Gastroesophageal sphincter (tissue), 4 donors: ENCODE data around the gene FAM163B. TPM values are rescaled to one million over a fixed set of nuclear protein-coding genes. Genes with fewer than 3 reads are reported as not detected.

Experiments
- ATAC-seq: fragments of 150-250 bp; one replicate; pipeline ENCODE4 v1.9.1; 2016; ENCODE audit warnings: mild to moderate bottlenecking, moderate library complexity
- H3K27ac ChIP-seq, 4 donors: fragments of 200-600 bp; sonication (generic) in 3 of 4; 1 replicate in 3 of 4; 2 replicates in 1 of 4; pipeline ENCODE4 v1.5.1; 2016 to 2019
- H3K27me3 ChIP-seq: fragments of 200-600 bp; sonication (generic); one replicate; pipeline ENCODE4 v1.5.1; 2019
- H3K36me3 ChIP-seq, 2 donors: fragments of 200-600 bp; sonication (generic); one replicate each; pipeline ENCODE4 v1.5.1; 2019; ENCODE audit warnings: control low read depth in 1 of 2
- H3K4me1 ChIP-seq, 3 donors: fragments of 200-600 bp; sonication (generic); 1 replicate in 2 of 3; 2 replicates in 1 of 3; pipeline ENCODE4 v1.5.1; 2016 to 2019; ENCODE audit warnings: control low read depth in 2 of 3
- H3K4me3 ChIP-seq, 2 donors: fragments of 200-600 bp; sonication (generic); one replicate each; pipeline ENCODE4 v1.5.1; 2019; ENCODE audit warnings: mild to moderate bottlenecking in 1 of 2, moderate library complexity in 1 of 2
- H3K9me3 ChIP-seq, 3 donors: fragments of 200-600 bp; sonication (generic); one replicate each; pipeline ENCODE4 v1.5.1; 2017 to 2019; ENCODE audit warnings: control low read depth in 2 of 3
- CTCF ChIP-seq, 4 experiments: fragments of 200-600 bp in 2 of 4; fragments of 450-650 bp in 2 of 4; sonication (generic) in 1 of 4; IDR thresholded peaks; one replicate each; pipeline ENCODE4 v1.5.1; 2017 to 2019; ENCODE audit warnings: antibody characterized with exemption in 4 of 4, mild to moderate bottlenecking in 2 of 4, moderate library complexity in 2 of 4
- EP300 ChIP-seq: sonication (generic); formaldehyde crosslinking; IDR thresholded peaks from one replicate; pipeline ENCODE4 v1.6.1; 2017; ENCODE audit warnings: antibody characterized with exemption, mild to moderate bottlenecking
- POLR2A ChIP-seq, 2 donors: fragments of 450-650 bp; IDR thresholded peaks; one replicate each; pipeline ENCODE4 v1.6.1; 2017; ENCODE audit warnings: antibody characterized with exemption in 2 of 2, mild to moderate bottlenecking in 2 of 2, moderate library complexity in 1 of 2
- POLR2AphosphoS5 ChIP-seq: sonication (generic); formaldehyde crosslinking; IDR thresholded peaks from one replicate; pipeline ENCODE4 v1.6.1; 2017; ENCODE audit warnings: antibody characterized with exemption
- WGBS, 2 donors: methylation state at CpG; one replicate each; pipeline ENCODE4 v1.1.5; 2018; ENCODE audit warnings: low coverage in 1 of 2; 5-methylcytosine and 5-hydroxymethylcytosine counted together
- total RNA-seq, 4 donors: library from RNA; depleted of rRNA; stranded (reverse); fragments of >200 nt; gene quantifications; one replicate each; pipeline ENCODE4 v1.1.0, GENCODE V29; 2016

FAM163B gene
- total RNA-seq, 4 donors from 2014 or later: not detected

GRCh38 chr9:133608889-133609288 lies 300 bp downstream of the FAM163B start:
- Histone ChIP-seq H3K4me1 (peaks cover 0 to 9% (median 0%) of the 10 kb centered on the region in 3 donors), H3K36me3 (no peaks in the 10 kb centered on the region), H3K27me3 (peaks cover 100% of the 10 kb centered on the region), H3K27ac (no peak overlapping the region), H3K4me3 (peak overlapping the region in 1 of 2 donors; percentile 24), H3K9me3 (no peaks in the 10 kb centered on the region)
- WGBS, 2 donors: no CpG with 5 or more reads among the region's 41 CpGs
- TF ChIP-seq EP300 (no peak), POLR2AphosphoS5 (no peak), CTCF (IDR thresholded peaks at IDR 0.05) (no peak), POLR2A (IDR thresholded peaks at IDR 0.05) (no peak)
- ATAC-seq: no peak

- 94% methylated on average over 2 of the region's 7 CpGs; no CpG with 5 or more reads in 1 of the 2 donors for WGBS, 2 donors
- Histone ChIP-seq H3K4me3 (no peak overlapping the region), H3K36me3 (no peaks in the 10 kb centered on the region), H3K27me3 (peaks cover 100% of the 10 kb centered on the region), H3K9me3 (no peaks in the 10 kb centered on the region), H3K4me1 (peaks cover 0 to 9% (median 0%) of the 10 kb centered on the region in 3 donors), H3K27ac (no peak overlapping the region)
- TF ChIP-seq POLR2A (IDR thresholded peaks at IDR 0.05) (no peak), CTCF (IDR thresholded peaks at IDR 0.05) (no peak), POLR2AphosphoS5 (no peak), EP300 (no peak)
- no peak for ATAC-seq
Observed at GRCh38 chr9:133608382-133608781, 807 bp downstream of the FAM163B start.

DNA sequence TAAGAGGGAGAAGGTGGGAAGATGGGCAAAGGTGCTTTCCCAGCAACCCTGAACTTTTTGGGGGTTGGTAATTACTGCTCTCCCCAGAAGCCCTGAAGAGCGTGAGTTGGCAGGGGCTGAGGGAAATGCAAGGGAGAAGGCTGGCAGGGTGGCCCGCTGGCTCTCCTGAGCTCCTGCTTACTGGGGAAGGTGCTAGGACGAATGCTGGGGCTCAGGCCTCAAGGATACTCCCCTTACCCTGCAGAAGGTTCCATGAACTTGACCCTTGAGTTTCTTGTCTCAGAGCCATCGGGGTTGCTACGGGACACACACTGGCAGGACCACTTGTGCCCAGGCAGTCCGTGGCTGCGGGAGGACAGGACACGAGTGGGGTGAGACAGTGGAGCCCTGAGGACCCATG lies 1.2 kb downstream of the FAM163B start:
- H3K27me3 ChIP-seq: peaks cover 100% of the 10 kb centered on the region
- no peak for TF ChIP-seq POLR2AphosphoS5
- no peak for TF ChIP-seq CTCF (IDR thresholded peaks at IDR 0.05)
- TF ChIP-seq EP300: no peak
- TF ChIP-seq POLR2A (IDR thresholded peaks at IDR 0.05): no peak
- no peak overlapping the region for H3K4me3 ChIP-seq
- WGBS, 2 donors: 77% methylated on average over 6 of the region's 8 CpGs; no CpG with 5 or more reads in 1 of the 2 donors
- no peak overlapping the region for H3K27ac ChIP-seq
- ATAC-seq: no peak
- peaks cover 0 to 9% (median 0%) of the 10 kb centered on the region in 3 donors for H3K4me1 ChIP-seq
- H3K9me3 ChIP-seq: no peaks in the 10 kb centered on the region
- H3K36me3 ChIP-seq: no peaks in the 10 kb centered on the region

DNA sequence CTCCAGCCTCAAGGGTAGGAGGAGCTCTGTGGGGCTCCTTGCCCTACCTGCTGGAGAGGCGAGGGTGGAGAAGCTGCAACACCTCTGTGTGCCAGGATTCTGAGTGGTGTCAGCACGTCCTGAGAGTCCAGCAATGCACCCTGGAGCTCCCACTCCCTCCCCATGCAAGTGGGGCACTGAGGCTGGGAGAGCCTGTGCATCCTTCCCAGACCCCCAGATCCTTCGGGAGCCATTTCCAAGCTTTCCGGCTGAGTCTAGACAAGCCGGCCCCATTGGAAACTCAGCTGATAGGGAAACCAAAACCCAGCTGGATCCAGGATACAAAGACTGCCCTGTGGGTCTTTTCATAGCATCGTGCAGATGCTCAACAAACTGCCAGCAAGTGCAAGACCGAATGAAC lies 1.8 kb downstream of the FAM163B start:
- Histone ChIP-seq H3K4me3 (no peak overlapping the region), H3K27me3 (peaks cover 99% of the 10 kb centered on the region), H3K9me3 (no peaks in the 10 kb centered on the region), H3K36me3 (no peaks in the 10 kb centered on the region), H3K4me1 (peaks cover 0 to 9% (median 0%) of the 10 kb centered on the region in 3 donors), H3K27ac (no peak overlapping the region)
- TF ChIP-seq CTCF (IDR thresholded peaks at IDR 0.05) (no peak), POLR2AphosphoS5 (no peak), POLR2A (IDR thresholded peaks at IDR 0.05) (no peak), EP300 (no peak)
- 0% methylated on average over 1 of the region's 7 CpGs; no CpG with 5 or more reads in 1 of the 2 donors for WGBS, 2 donors
- no peak for ATAC-seq

GRCh38 chr9:133606708-133607025 lies 2.5 kb downstream of the FAM163B start:
- Histone ChIP-seq H3K9me3 (no peaks in the 10 kb centered on the region), H3K27me3 (peaks cover 99% of the 10 kb centered on the region), H3K27ac (no peak overlapping the region), H3K4me1 (peaks cover 0 to 9% (median 0%) of the 10 kb centered on the region in 3 donors), H3K4me3 (no peak overlapping the region), H3K36me3 (no peaks in the 10 kb centered on the region)
- no peak for TF ChIP-seq EP300
- TF ChIP-seq POLR2AphosphoS5: no peak
- no peak for TF ChIP-seq POLR2A (IDR thresholded peaks at IDR 0.05)
- TF ChIP-seq CTCF (IDR thresholded peaks at IDR 0.05): no peak
- 47 to 80% methylated on average over 1 to 4 of the region's 8 CpGs for WGBS, 2 donors
- no peak for ATAC-seq
